H1 (cell line): ENCODE results near the gene ATP2B3. TPM values are rescaled to one million over a fixed set of nuclear protein-coding genes. Genes with fewer than 3 reads are reported as not detected.

Experiments
- ATF2 ChIP-seq: IDR thresholded peaks from 2 replicates; pipeline ENCODE4 v1.6.1; 2012; ENCODE audit warnings: low read length, inconsistent platforms
- CEBPB ChIP-seq: IDR thresholded peaks from 2 replicates; pipeline ENCODE4 v1.6.1; 2012; ENCODE audit warnings: low read depth, low read length
- CHD2 ChIP-seq: IDR thresholded peaks from 2 replicates; pipeline ENCODE4 v1.6.1; 2012; ENCODE audit warnings: low read length, improper control_type of control experiment
- CHD7 ChIP-seq: fragments of 300-600 bp; sonication (generic); IDR thresholded peaks from 2 replicates; pipeline ENCODE4 v1.7.1; 2012; ENCODE audit warnings: low read length, moderate library complexity, mild to moderate bottlenecking, inconsistent platforms; ENCODE audit not compliant: insufficient replicate concordance
- CREB1 ChIP-seq: IDR thresholded peaks from 2 replicates; pipeline ENCODE4 v1.6.1; 2012; ENCODE audit warnings: inconsistent platforms
- JUN ChIP-seq: IDR thresholded peaks from 2 replicates; pipeline ENCODE4 v1.6.1; 2011; ENCODE audit warnings: low read depth, mild to moderate bottlenecking, improper control_type of control experiment, low read length
- KDM5A ChIP-seq: fragments of 200-600 bp; IDR thresholded peaks from 2 replicates; pipeline ENCODE4 v1.7.1; 2012; ENCODE audit warnings: mild to moderate bottlenecking, low read length, inconsistent platforms, mixed read lengths
- NANOG ChIP-seq: IDR thresholded peaks from 2 replicates; pipeline ENCODE4 v1.6.1; 2011; ENCODE audit warnings: low read length, low read depth, mild to moderate bottlenecking, inconsistent platforms; ENCODE audit not compliant: insufficient read depth, poor library complexity, severe bottlenecking
- RFX5 ChIP-seq: IDR thresholded peaks from 2 replicates; pipeline ENCODE4 v1.6.1; 2011; ENCODE audit warnings: low read depth, low read length, improper control_type of control experiment, borderline replicate concordance
- SIRT6 ChIP-seq: IDR thresholded peaks from one replicate; pipeline ENCODE4 v1.7.1; 2012; ENCODE audit warnings: low read length, inconsistent platforms
- polyA plus RNA-seq, 7 experiments: library from polyadenylated mRNA; depleted of rRNA in 3 of 7; stranded (reverse) in 5 of 7; unstranded in 2 of 7; fragments of >200 nt in 5 of 7; fragments of 200-250 nt in 2 of 7; gene quantifications; 1 replicate in 5 of 7; 2 replicates in 1 of 7; 4 replicates in 1 of 7; pipeline versions ENCODE4 v1.2.1 to v1.2.3, GENCODE V29; 2011 to 2013; ENCODE audit warnings: missing spikeins in 2 of 7, mixed read lengths in 2 of 7
- total RNA-seq: library from RNA; stranded (reverse); fragmentation: NEBNext Ultra II Directional; extraction: Animal tissue kit (Norgen Biotek cat#: 25700); gene quantifications from 2 replicates; pipeline ENCODE4 v1.2.1, GENCODE V29; 2021

Gene ATP2B3
- total and polyA plus RNA-seq, 2 of the 8 experiments (the other 6 are each of a cell fraction or from before 2014, with no cell fraction given): 0.14 to 0.19 TPM

- TF ChIP-seq CHD7: no peak
- TF ChIP-seq NANOG: no peak
- no peak for TF ChIP-seq SIRT6
- TF ChIP-seq RFX5: no peak
- TF ChIP-seq KDM5A: no peak
- no peak for TF ChIP-seq CHD2
- no peak for TF ChIP-seq CREB1
- no peak for TF ChIP-seq ATF2
- TF ChIP-seq CEBPB: no peak
- TF ChIP-seq JUN: no peak
These were observed 68.4 kb downstream of the ATP2B3 start (continued) for GRCh38 chrX:153585827-153586226.
